H1 (cell line): ENCODE results near the gene AGAP1.

Experiments
- CHD1 ChIP-seq: IDR thresholded peaks from 2 replicates; pipeline ENCODE4 v1.6.1; 2012; ENCODE audit warnings: low read depth, low read length, improper control_type of control experiment
- CREB1 ChIP-seq: IDR thresholded peaks from 2 replicates; pipeline ENCODE4 v1.6.1; 2012; ENCODE audit warnings: inconsistent platforms
- CTBP2 ChIP-seq: IDR thresholded peaks from 2 replicates; pipeline ENCODE4 v1.7.0; 2011; ENCODE audit warnings: borderline replicate concordance, mild to moderate bottlenecking, moderate library complexity, mixed read lengths, low read length; ENCODE audit not compliant: insufficient read depth, insufficient read length
- EP300 ChIP-seq, 2 experiments: IDR thresholded peaks; 1 replicate in 1 of 2; 2 replicates in 1 of 2; pipeline ENCODE4 v1.6.1; 2011 to 2012; ENCODE audit warnings: low read depth in 2 of 2, low read length in 2 of 2, mild to moderate bottlenecking in 2 of 2, borderline replicate concordance in 1 of 2, inconsistent platforms in 1 of 2, moderate library complexity in 1 of 2
- EZH2 ChIP-seq: fragments of 200-600 bp; sonication (generic); IDR thresholded peaks from 2 replicates; pipeline ENCODE4 v1.7.1; 2012; ENCODE audit warnings: low read depth, mild to moderate bottlenecking, moderate library complexity, low read length, inconsistent platforms; ENCODE audit not compliant: severe bottlenecking
- JUND ChIP-seq: IDR thresholded peaks from 2 replicates; pipeline ENCODE4 v1.6.1; 2011; ENCODE audit warnings: mild to moderate bottlenecking, improper control_type of control experiment, low read length
- MAFK ChIP-seq: IDR thresholded peaks from 2 replicates; pipeline ENCODE4 v1.6.1; 2012; ENCODE audit warnings: low read depth, mild to moderate bottlenecking, improper control_type of control experiment, low read length
- POLR2AphosphoS5 ChIP-seq: IDR thresholded peaks from 2 replicates; pipeline ENCODE4 v1.6.1; 2011; ENCODE audit warnings: low read depth, low read length
- RAD21 ChIP-seq, 2 experiments: IDR thresholded peaks in 1 of 2; conservative IDR thresholded peaks in 1 of 2; 2 replicates each; pipeline ENCODE4 v1.6.1; 2011; ENCODE audit warnings: low read depth in 2 of 2, low read length in 2 of 2, improper control_type of control experiment in 1 of 2, inconsistent platforms in 1 of 2, mild to moderate bottlenecking in 1 of 2, moderate library complexity in 1 of 2
- SP2 ChIP-seq: IDR thresholded peaks from 2 replicates; pipeline ENCODE4 v1.6.1; 2012; ENCODE audit warnings: mild to moderate bottlenecking, low read length, inconsistent platforms
- YY1 ChIP-seq: IDR thresholded peaks from 2 replicates; pipeline ENCODE4 v1.6.1; 2011; ENCODE audit warnings: low read depth, mild to moderate bottlenecking, low read length
- TF ChIP-seq, protein P1 (sequence below), 3 experiments: IDR thresholded peaks; 1 replicate in 2 of 3; 2 replicates in 1 of 3; pipeline versions ENCODE4 v1.5.1 to v1.6.1; 2011; ENCODE audit warnings: low read length in 3 of 3, mild to moderate bottlenecking in 3 of 3, inconsistent platforms in 2 of 3, low read depth in 1 of 3, moderate library complexity in 1 of 3; ENCODE audit not compliant: insufficient read depth in 1 of 3; ENCODE audit errors: control extremely low read depth in 1 of 3

DNA sequence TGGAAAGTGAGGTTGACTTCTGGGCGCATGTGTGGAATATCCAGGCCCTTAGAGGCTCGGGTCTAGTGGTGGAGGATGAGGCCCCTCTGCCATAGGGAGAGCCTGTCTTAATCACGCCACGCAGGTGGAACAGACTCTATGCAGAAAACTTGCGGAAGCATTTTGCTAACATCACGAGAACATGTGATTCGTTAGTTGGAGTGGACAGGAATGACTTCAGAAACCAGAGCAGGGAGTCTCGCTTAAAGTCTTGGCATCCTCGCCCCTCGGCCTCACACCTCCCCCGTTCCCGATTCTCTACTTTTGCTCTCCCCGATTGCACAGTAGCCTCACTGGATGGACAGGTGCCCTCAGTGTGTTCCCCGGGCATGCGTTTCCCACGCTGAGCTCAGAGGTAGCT, 340.9 kb downstream of the AGAP1 start:
- TF ChIP-seq CHD1 (no peak), RAD21 (IDR thresholded peaks at IDR 0.05 in 1 of 2, conservative IDR thresholded peaks at IDR 0.05 in 1 of 2; ENCODE audit: low read depth in 2 of 2, low read length in 2 of 2) (no peak), EP300 (IDR thresholded peaks at IDR 0.05; ENCODE audit: borderline replicate concordance in 1 of 2, low read depth in 2 of 2, low read length in 2 of 2) (no peak), POLR2AphosphoS5 (no peak), JUND (no peak), MAFK (no peak), CTBP2 (no peak), SP2 (no peak), EZH2 (no peak), YY1 (no peak), CREB1 (no peak)
- TF ChIP-seq, protein P1, sequence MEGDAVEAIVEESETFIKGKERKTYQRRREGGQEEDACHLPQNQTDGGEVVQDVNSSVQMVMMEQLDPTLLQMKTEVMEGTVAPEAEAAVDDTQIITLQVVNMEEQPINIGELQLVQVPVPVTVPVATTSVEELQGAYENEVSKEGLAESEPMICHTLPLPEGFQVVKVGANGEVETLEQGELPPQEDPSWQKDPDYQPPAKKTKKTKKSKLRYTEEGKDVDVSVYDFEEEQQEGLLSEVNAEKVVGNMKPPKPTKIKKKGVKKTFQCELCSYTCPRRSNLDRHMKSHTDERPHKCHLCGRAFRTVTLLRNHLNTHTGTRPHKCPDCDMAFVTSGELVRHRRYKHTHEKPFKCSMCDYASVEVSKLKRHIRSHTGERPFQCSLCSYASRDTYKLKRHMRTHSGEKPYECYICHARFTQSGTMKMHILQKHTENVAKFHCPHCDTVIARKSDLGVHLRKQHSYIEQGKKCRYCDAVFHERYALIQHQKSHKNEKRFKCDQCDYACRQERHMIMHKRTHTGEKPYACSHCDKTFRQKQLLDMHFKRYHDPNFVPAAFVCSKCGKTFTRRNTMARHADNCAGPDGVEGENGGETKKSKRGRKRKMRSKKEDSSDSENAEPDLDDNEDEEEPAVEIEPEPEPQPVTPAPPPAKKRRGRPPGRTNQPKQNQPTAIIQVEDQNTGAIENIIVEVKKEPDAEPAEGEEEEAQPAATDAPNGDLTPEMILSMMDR (IDR thresholded peaks at IDR 0.05; ENCODE audit: control extremely low read depth in 1 of 3, insufficient read depth in 1 of 3, low read depth in 1 of 3, low read length in 3 of 3), result no peak
